Liver (tissue), 9 donors: ENCODE results near the gene CXXC5. TPM values are rescaled to one million over a fixed set of nuclear protein-coding genes. Genes with fewer than 3 reads are reported as not detected.

Experiments
- DNase-seq: peaks from one replicate; pipeline ENCODE4 v3.0.0-alpha.2; 2017; ENCODE audit warnings: low spot score
- H3K27ac ChIP-seq, 2 donors: one replicate each; pipeline ENCODE4 v1.7.0; 2013; ENCODE audit warnings: inconsistent platforms in 2 of 2, low read length in 2 of 2, control low read depth in 1 of 2, low read depth in 1 of 2, mild to moderate bottlenecking in 1 of 2
- H3K27me3 ChIP-seq, 4 donors: one replicate each; pipeline versions ENCODE4 v1.6.1 to v1.7.0; 2013; ENCODE audit warnings: low read length in 3 of 4, inconsistent platforms in 1 of 4, mild to moderate bottlenecking in 1 of 4, moderate library complexity in 1 of 4; ENCODE audit not compliant: control insufficient read depth in 4 of 4, insufficient read depth in 4 of 4
- H3K36me3 ChIP-seq, 4 donors: one replicate each; pipeline versions ENCODE4 v1.6.1 to v1.7.0; 2013; ENCODE audit warnings: low read length in 3 of 4, mild to moderate bottlenecking in 3 of 4, low read depth in 1 of 4, moderate library complexity in 1 of 4; ENCODE audit not compliant: control insufficient read depth in 4 of 4, insufficient read depth in 3 of 4
- H3K4me1 ChIP-seq, 4 donors: one replicate each; pipeline versions ENCODE4 v1.6.1 to v1.7.0; 2013; ENCODE audit warnings: low read length in 3 of 4, mild to moderate bottlenecking in 3 of 4, moderate library complexity in 1 of 4; ENCODE audit not compliant: control insufficient read depth in 4 of 4, insufficient read depth in 4 of 4
- H3K4me3 ChIP-seq, 3 donors: one replicate each; pipeline versions ENCODE4 v1.6.1 to v1.7.0; 2013; ENCODE audit warnings: low read length in 3 of 3, control low read depth in 1 of 3, low read depth in 1 of 3, mild to moderate bottlenecking in 1 of 3
- H3K9ac ChIP-seq, 2 donors: one replicate each; pipeline ENCODE4 v1.7.0; 2013; ENCODE audit warnings: low read length in 2 of 2, mild to moderate bottlenecking in 2 of 2, moderate library complexity in 2 of 2, control low read depth in 1 of 2, low read depth in 1 of 2
- H3K9me3 ChIP-seq, 4 donors: one replicate each; pipeline versions ENCODE4 v1.6.1 to v1.7.0; 2013; ENCODE audit warnings: low read length in 3 of 4; ENCODE audit not compliant: control insufficient read depth in 4 of 4
- EGR1 ChIP-seq, 2 donors: IDR thresholded peaks; 2 replicates each; pipeline ENCODE4 v1.6.1; 2016 to 2018; ENCODE audit warnings: antibody characterized with exemption in 2 of 2, low read depth in 2 of 2
- FOXA1 ChIP-seq: IDR thresholded peaks from 2 replicates; pipeline ENCODE4 v1.6.1; 2016; ENCODE audit warnings: antibody characterized with exemption
- FOXA2 ChIP-seq: IDR thresholded peaks from 2 replicates; pipeline ENCODE4 v1.6.1; 2016; ENCODE audit warnings: antibody characterized with exemption
- GABPA ChIP-seq, 2 donors: IDR thresholded peaks in 1 of 2; conservative IDR thresholded peaks in 1 of 2; 2 replicates each; pipeline ENCODE4 v1.6.1; 2016; ENCODE audit warnings: antibody characterized with exemption in 2 of 2, mild to moderate bottlenecking in 1 of 2, moderate library complexity in 1 of 2
- HNF4A ChIP-seq, 2 donors: conservative IDR thresholded peaks; 2 replicates each; pipeline ENCODE4 v1.6.1; 2016; ENCODE audit warnings: antibody characterized with exemption in 2 of 2, mild to moderate bottlenecking in 2 of 2
- HNF4G ChIP-seq: IDR thresholded peaks from 2 replicates; pipeline ENCODE4 v1.6.1; 2016; ENCODE audit warnings: antibody characterized with exemption
- JUND ChIP-seq, 2 donors: IDR thresholded peaks; 2 replicates each; pipeline ENCODE4 v1.6.1; 2016; ENCODE audit warnings: antibody characterized with exemption in 2 of 2
- NR2F2 ChIP-seq: IDR thresholded peaks from 2 replicates; pipeline ENCODE4 v1.6.1; 2016; ENCODE audit warnings: antibody characterized with exemption
- RAD21 ChIP-seq, 2 donors: IDR thresholded peaks; 2 replicates each; pipeline ENCODE4 v1.6.1; 2016; ENCODE audit warnings: antibody characterized with exemption in 2 of 2, mild to moderate bottlenecking in 2 of 2
- RXRA ChIP-seq, 2 donors: IDR thresholded peaks; 2 replicates each; pipeline ENCODE4 v1.6.1; 2017 to 2018; ENCODE audit warnings: antibody characterized with exemption in 2 of 2, mild to moderate bottlenecking in 1 of 2
- SP1 ChIP-seq: IDR thresholded peaks from 2 replicates; pipeline ENCODE4 v1.6.1; 2018; ENCODE audit warnings: antibody characterized with exemption, mild to moderate bottlenecking
- TAF1 ChIP-seq: conservative IDR thresholded peaks from 2 replicates; pipeline ENCODE4 v1.6.1; 2016; ENCODE audit warnings: antibody characterized with exemption, mild to moderate bottlenecking
- YY1 ChIP-seq: IDR thresholded peaks from 2 replicates; pipeline ENCODE4 v1.6.1; 2016; ENCODE audit warnings: antibody characterized with exemption, mild to moderate bottlenecking
- WGBS: extraction: QIAGEN DNeasy Blood & Tissue Kit; methylation state at CpG from one replicate; pipeline ENCODE4 v1.1.7; 2013; 5-methylcytosine and 5-hydroxymethylcytosine counted together
- polyA plus RNA-seq, 2 donors: library from polyadenylated mRNA; stranded (reverse) in 1 of 2; unstranded in 1 of 2; fragments of 200-250 nt in 1 of 2; fragments of >200 nt in 1 of 2; fragmentation: Nextera tagmentation in 1 of 2; extraction: Ambion mirVana in 1 of 2; gene quantifications; one replicate each; pipeline versions ENCODE4 v1.2.1 to v1.2.3, GENCODE V29; 2013 to 2015
- total RNA-seq, 2 donors: library from RNA; depleted of rRNA; stranded (reverse); fragments of >200 nt; gene quantifications; one replicate each; pipeline ENCODE4 v1.2.3, GENCODE V29; 2014
- TF ChIP-seq, protein P1 (sequence below): IDR thresholded peaks from 2 replicates; pipeline ENCODE4 v1.6.1; 2016; ENCODE audit warnings: antibody characterized with exemption
- TF ChIP-seq, protein P2 (sequence below): IDR thresholded peaks from 2 replicates; pipeline ENCODE4 v1.6.1; 2016; ENCODE audit warnings: antibody characterized with exemption
- TF ChIP-seq, protein P3 (sequence below): fragments of 150-350 bp; IDR thresholded peaks from 2 replicates; pipeline ENCODE4 v1.5.1; 2017; ENCODE audit warnings: improper control_type of control experiment, low read depth, low read length; ENCODE audit not compliant: missing input control
- TF ChIP-seq, protein P4 (sequence below): IDR thresholded peaks from 2 replicates; pipeline ENCODE4 v1.6.1; 2016; ENCODE audit warnings: antibody characterized with exemption
- TF ChIP-seq, protein P5 (sequence below): IDR thresholded peaks from 2 replicates; pipeline ENCODE4 v1.6.1; 2016; ENCODE audit warnings: antibody characterized with exemption, mild to moderate bottlenecking
- donor health status: healthy.
- donor health status: healthy.
- donor health status: healthy.
- donor health status: healthy.
- donor health status: healthy.

Gene CXXC5
- total and polyA plus RNA-seq, 4 donors = 40.6 to 78.6 (median 64.5) TPM

DNA sequence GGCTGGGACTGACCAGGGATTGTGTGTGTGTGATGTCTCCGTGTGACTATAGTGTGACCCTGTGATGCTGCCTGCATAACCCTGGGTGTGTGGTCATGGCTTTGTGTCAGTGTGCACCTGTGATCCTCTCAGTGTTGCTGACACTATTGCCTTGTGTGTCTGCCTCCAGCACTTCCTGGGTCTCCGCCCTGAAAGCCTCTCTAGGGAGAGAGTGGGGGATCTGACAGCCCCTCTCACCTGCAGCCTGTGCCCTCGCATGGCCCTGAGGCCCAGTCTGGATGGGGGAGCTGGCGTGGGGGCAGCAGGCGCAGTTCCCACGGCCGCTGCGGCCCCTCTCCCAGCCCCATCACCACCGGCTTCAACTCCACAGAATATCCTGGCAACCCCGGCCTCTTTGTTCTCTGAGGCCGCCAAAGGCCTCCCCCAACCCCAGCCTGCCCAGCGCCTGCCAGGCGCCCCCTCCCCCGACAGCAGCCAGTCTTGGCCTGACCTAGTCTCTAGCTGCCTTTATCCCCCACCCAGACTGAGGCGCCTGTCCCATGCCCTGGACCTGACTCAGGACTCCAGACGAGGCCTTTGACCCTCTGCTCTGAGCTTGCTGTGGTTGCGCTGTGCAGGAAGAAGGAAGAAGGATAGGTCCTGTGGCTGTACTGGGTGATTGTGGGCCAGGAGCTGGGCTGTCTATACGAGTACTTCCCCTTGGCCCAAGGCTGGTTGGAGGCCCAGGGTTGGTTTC lies 38.7 kb downstream of the CXXC5 start:
- WGBS = 59% methylated on average over 18 of the region's 18 CpGs
- Histone ChIP-seq H3K4me1 (peaks cover 37 to 80% (median 72%) of the 10 kb centered on the region in 4 donors), H3K27me3 (no peaks in the 10 kb centered on the region), H3K9ac (no peak overlapping the region), H3K4me3 (no peak overlapping the region), H3K27ac (peak overlapping the region; percentile 74 to 76), H3K36me3 (peaks cover 4 to 10% (median 7%) of the 10 kb centered on the region in 4 donors), H3K9me3 (no peaks in the 10 kb centered on the region)
- no peak for DNase-seq
- TF ChIP-seq GABPA (IDR thresholded peaks at IDR 0.05 in 1 of 2, conservative IDR thresholded peaks at IDR 0.05 in 1 of 2) (peak; percentile 68 to 74), HNF4G (peak; percentile 8)
- TF ChIP-seq, protein P1, sequence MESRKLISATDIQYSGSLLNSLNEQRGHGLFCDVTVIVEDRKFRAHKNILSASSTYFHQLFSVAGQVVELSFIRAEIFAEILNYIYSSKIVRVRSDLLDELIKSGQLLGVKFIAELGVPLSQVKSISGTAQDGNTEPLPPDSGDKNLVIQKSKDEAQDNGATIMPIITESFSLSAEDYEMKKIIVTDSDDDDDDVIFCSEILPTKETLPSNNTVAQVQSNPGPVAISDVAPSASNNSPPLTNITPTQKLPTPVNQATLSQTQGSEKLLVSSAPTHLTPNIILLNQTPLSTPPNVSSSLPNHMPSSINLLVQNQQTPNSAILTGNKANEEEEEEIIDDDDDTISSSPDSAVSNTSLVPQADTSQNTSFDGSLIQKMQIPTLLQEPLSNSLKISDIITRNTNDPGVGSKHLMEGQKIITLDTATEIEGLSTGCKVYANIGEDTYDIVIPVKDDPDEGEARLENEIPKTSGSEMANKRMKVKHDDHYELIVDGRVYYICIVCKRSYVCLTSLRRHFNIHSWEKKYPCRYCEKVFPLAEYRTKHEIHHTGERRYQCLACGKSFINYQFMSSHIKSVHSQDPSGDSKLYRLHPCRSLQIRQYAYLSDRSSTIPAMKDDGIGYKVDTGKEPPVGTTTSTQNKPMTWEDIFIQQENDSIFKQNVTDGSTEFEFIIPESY = no peak

DNA sequence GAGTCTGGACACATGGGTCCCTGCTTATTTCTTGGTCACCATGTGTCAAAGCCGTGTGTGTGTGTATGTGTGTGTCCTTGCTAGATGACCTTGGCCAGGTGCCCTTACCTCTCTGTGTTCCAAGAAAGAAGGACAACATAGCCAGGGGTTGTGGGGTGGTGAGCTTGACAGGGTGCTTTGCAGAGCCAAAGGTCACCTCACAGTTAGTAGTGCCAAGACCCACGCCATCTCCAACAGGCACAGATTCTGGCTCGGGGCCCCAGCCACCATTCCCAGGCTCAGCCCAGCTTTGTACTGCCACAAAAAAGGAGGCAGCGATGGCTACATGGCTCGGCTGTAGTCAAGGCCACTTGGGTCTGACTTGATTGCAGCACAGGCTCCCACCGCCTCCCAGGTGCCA lies 39.5 kb downstream of the CXXC5 start:
- 38% methylated on average over 6 of the region's 6 CpGs for WGBS
- no peak overlapping the region for H3K9ac ChIP-seq
- no peaks in the 10 kb centered on the region for H3K27me3 ChIP-seq
- peaks cover 0 to 10% (median 6%) of the 10 kb centered on the region in 4 donors for H3K36me3 ChIP-seq
- H3K4me3 ChIP-seq = no peak overlapping the region
- no peak for DNase-seq
- peaks cover 37 to 74% (median 68%) of the 10 kb centered on the region in 4 donors for H3K4me1 ChIP-seq
- no peaks in the 10 kb centered on the region for H3K9me3 ChIP-seq
- TF ChIP-seq FOXA2 (peak; percentile 72), NR2F2 (peak; percentile 95), RXRA (IDR thresholded peaks at IDR 0.05) (peak; percentile 94 to 96), YY1 (peak; percentile 85), GABPA (IDR thresholded peaks at IDR 0.05 in 1 of 2, conservative IDR thresholded peaks at IDR 0.05 in 1 of 2) (no peak), HNF4A (conservative IDR thresholded peaks at IDR 0.05) (peak; percentile 89 to 90), SP1 (peak; percentile 83), TAF1 (no peak), FOXA1 (peak; percentile 78), EGR1 (IDR thresholded peaks at IDR 0.05; ENCODE audit: low read depth in 2 of 2) (peak in 1 of 2 donors; percentile 81), HNF4G (peak; percentile 66), JUND (IDR thresholded peaks at IDR 0.05) (peak in 1 of 2 donors; percentile 72), RAD21 (IDR thresholded peaks at IDR 0.05) (peak; percentile 61 to 69)
- TF ChIP-seq, protein P2, sequence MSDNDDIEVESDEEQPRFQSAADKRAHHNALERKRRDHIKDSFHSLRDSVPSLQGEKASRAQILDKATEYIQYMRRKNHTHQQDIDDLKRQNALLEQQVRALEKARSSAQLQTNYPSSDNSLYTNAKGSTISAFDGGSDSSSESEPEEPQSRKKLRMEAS = peak; percentile 87
- TF ChIP-seq, protein P3, sequence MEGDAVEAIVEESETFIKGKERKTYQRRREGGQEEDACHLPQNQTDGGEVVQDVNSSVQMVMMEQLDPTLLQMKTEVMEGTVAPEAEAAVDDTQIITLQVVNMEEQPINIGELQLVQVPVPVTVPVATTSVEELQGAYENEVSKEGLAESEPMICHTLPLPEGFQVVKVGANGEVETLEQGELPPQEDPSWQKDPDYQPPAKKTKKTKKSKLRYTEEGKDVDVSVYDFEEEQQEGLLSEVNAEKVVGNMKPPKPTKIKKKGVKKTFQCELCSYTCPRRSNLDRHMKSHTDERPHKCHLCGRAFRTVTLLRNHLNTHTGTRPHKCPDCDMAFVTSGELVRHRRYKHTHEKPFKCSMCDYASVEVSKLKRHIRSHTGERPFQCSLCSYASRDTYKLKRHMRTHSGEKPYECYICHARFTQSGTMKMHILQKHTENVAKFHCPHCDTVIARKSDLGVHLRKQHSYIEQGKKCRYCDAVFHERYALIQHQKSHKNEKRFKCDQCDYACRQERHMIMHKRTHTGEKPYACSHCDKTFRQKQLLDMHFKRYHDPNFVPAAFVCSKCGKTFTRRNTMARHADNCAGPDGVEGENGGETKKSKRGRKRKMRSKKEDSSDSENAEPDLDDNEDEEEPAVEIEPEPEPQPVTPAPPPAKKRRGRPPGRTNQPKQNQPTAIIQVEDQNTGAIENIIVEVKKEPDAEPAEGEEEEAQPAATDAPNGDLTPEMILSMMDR = no peak
- TF ChIP-seq, protein P4, sequence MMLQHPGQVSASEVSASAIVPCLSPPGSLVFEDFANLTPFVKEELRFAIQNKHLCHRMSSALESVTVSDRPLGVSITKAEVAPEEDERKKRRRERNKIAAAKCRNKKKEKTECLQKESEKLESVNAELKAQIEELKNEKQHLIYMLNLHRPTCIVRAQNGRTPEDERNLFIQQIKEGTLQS = no peak
- TF ChIP-seq, protein P5, sequence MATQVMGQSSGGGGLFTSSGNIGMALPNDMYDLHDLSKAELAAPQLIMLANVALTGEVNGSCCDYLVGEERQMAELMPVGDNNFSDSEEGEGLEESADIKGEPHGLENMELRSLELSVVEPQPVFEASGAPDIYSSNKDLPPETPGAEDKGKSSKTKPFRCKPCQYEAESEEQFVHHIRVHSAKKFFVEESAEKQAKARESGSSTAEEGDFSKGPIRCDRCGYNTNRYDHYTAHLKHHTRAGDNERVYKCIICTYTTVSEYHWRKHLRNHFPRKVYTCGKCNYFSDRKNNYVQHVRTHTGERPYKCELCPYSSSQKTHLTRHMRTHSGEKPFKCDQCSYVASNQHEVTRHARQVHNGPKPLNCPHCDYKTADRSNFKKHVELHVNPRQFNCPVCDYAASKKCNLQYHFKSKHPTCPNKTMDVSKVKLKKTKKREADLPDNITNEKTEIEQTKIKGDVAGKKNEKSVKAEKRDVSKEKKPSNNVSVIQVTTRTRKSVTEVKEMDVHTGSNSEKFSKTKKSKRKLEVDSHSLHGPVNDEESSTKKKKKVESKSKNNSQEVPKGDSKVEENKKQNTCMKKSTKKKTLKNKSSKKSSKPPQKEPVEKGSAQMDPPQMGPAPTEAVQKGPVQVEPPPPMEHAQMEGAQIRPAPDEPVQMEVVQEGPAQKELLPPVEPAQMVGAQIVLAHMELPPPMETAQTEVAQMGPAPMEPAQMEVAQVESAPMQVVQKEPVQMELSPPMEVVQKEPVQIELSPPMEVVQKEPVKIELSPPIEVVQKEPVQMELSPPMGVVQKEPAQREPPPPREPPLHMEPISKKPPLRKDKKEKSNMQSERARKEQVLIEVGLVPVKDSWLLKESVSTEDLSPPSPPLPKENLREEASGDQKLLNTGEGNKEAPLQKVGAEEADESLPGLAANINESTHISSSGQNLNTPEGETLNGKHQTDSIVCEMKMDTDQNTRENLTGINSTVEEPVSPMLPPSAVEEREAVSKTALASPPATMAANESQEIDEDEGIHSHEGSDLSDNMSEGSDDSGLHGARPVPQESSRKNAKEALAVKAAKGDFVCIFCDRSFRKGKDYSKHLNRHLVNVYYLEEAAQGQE = peak; percentile 39
- TF ChIP-seq, protein P1 = peak; percentile 76
- H3K27ac ChIP-seq = peak overlapping the region; percentile 74 to 76
